BLaER1 (cell line): Measurements from ENCODE around the gene RBM38.

Experiments
- H3K27ac ChIP-seq: shearing (Covaris generic); formaldehyde crosslinking; 2 replicates; pipeline ENCODE4 v1.8.1; 2022
- H3K27me3 ChIP-seq: shearing (Covaris generic); formaldehyde crosslinking; 2 replicates; pipeline ENCODE4 v1.8.1; 2022
- H3K36me3 ChIP-seq: shearing (Covaris generic); formaldehyde crosslinking; 2 replicates; pipeline ENCODE4 v1.8.1; 2022
- H3K4me1 ChIP-seq: shearing (Covaris generic); formaldehyde crosslinking; 2 replicates; pipeline ENCODE4 v1.8.1; 2022
- H3K4me2 ChIP-seq: shearing (Covaris generic); formaldehyde crosslinking; 2 replicates; pipeline ENCODE4 v1.8.1; 2022
- H3K4me3 ChIP-seq: shearing (Covaris generic); formaldehyde crosslinking; 2 replicates; pipeline ENCODE4 v1.8.1; 2022
- H3K9ac ChIP-seq: shearing (Covaris generic); formaldehyde crosslinking; 2 replicates; pipeline ENCODE4 v1.8.1; 2022
- H3K9me3 ChIP-seq: shearing (Covaris generic); formaldehyde crosslinking; 2 replicates; pipeline ENCODE4 v1.8.1; 2022
- H4K20me1 ChIP-seq: shearing (Covaris generic); formaldehyde crosslinking; 2 replicates; pipeline ENCODE4 v1.8.1; 2022
- Cebpa-rat ChIP-seq: shearing (Covaris generic); IDR thresholded peaks from 2 replicates; pipeline ENCODE4 v1.8.1; 2022

Gene RBM38

DNA sequence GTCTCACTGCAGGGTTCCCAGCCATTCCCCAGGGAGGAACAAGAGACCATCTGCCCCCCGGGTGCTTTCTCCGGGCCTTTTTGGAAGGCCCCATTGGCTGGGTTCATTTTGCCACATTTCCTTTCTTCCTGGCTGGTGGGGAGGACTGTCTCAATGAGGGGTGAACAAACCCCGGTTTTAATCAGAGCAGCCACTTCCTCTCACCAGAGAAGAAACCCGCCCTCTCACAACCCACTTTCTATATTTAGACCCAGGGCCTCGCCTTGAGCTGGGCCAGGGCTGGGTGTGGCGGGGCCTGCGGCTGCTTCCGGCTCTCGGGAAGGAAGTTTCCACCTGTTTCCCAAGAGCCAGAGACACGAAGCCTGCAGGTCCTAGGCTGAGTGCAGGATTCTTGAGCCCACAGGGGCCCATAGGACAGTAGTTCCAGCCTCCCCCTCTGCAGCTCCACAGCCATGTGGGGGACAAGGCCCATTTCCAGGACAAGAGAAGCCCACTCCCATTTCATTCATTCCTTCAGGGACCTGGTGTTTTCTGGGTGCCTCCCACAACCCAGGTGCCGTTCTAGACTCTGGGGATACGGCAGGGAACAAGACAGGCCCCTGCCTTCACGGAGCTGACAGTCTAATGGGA is 41.8 kb downstream of the RBM38 start:
- Histone ChIP-seq H4K20me1 (no peaks in the 10 kb centered on the region), H3K27me3 (no peaks in the 10 kb centered on the region), H3K4me2 (peak overlapping the region; percentile 86), H3K4me1 (peaks cover 100% of the 10 kb centered on the region), H3K36me3 (no peaks in the 10 kb centered on the region), H3K9me3 (peaks cover 12% of the 10 kb centered on the region), H3K9ac (peak overlapping the region; percentile 64), H3K4me3 (peak overlapping the region; percentile 18), H3K27ac (peak overlapping the region; percentile 84)
- TF ChIP-seq Cebpa-rat, result no peak; the same call in 1 of the 2 replicates

DNA sequence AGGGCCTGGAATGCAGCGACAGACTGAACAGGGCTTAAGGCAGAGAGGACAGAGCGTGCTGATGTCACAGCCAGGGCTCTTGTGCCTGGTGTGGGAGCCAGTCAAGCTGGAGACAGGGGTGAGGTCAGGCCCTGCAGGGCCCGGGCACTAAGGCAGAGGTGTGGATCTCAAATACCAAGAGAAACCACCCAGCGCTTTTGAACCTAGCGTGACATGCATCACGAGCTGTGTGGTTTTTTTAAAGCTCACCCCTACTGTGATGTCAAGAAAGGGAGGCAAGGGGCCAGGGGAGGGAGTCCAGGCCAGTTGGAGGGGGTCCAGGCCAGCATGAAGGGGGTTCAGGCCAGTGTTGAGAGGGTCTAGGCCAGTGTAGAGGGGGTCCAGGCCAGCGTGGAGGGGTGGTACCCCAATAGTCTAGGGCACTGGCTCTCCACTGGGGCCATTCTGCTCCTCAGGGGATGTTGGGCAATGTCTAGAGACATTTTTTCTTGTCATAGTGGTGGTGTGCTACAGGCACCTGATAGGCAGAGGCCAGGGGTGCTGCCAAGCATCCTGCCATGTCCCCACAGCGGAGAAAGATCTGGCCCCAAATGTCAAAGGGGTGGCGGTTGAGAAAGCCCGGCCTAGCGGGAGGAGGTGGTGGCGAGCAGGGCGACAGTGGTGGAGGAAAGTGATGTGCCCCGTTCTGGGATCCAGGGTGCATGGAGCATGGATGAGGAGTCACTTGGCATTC is 42.6 kb downstream of the RBM38 start:
- Histone ChIP-seq H3K27ac (peak overlapping the region; percentile 84), H3K9me3 (peaks cover 12% of the 10 kb centered on the region), H3K27me3 (no peaks in the 10 kb centered on the region), H3K4me2 (peak overlapping the region; percentile 86), H3K4me1 (peaks cover 100% of the 10 kb centered on the region), H3K4me3 (peak overlapping the region; percentile 18), H3K36me3 (no peaks in the 10 kb centered on the region), H4K20me1 (no peaks in the 10 kb centered on the region), H3K9ac (peak overlapping the region; percentile 64)
- no peak for TF ChIP-seq Cebpa-rat

DNA sequence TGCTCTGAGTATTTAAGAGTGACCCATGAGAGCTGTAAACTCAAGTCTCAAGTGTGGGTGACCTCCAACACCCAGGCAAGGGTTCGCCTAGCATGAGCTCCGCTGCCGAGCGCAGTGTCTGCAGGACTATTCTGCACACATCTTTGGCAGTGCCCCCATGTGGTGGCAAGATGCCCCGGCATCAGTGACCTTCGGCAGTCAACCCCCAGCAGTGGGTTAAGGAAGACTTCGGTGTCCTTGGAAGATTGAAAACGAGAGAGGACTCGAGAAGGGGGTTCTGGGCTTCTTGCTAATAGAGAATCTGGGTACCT is 43.1 kb downstream of the RBM38 start:
- TF ChIP-seq Cebpa-rat, result no peak
- no peaks in the 10 kb centered on the region for H3K36me3 ChIP-seq
- H4K20me1 ChIP-seq, result no peaks in the 10 kb centered on the region
- no peaks in the 10 kb centered on the region for H3K27me3 ChIP-seq
- peaks cover 12% of the 10 kb centered on the region for H3K9me3 ChIP-seq
- peaks cover 95% of the 10 kb centered on the region for H3K4me1 ChIP-seq
- peak overlapping the region; percentile 86 for H3K4me2 ChIP-seq
- peak overlapping the region; percentile 84 for H3K27ac ChIP-seq
- no peak overlapping the region for H3K4me3 ChIP-seq
- H3K9ac ChIP-seq, result peak overlapping the region; percentile 64; the same call in 1 of the 2 replicates

DNA sequence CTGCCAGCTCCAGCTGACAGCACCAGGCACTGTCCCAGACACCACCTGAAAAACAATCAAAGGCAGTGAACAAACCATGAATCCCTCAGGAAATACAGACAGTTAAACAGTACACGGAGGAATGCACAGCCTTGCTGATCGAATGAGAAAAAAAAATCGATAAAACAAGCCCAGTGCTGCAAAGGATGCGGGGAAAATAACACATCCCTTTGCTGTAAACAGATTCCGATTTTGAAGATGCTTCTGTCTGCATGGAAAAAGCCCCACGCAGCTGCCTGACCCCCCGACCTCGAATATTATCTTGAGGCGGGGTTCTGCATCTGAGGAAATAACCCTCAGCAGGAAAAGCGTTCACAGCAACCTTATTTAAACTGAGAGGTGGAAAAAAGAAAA is 43.9 kb downstream of the RBM38 start:
- peaks cover 12% of the 10 kb centered on the region for H3K9me3 ChIP-seq
- H4K20me1 ChIP-seq, result no peaks in the 10 kb centered on the region
- peak overlapping the region; percentile 23 for H3K4me3 ChIP-seq
- peak overlapping the region; percentile 52; the same call in 1 of the 2 replicates for H3K27ac ChIP-seq
- peaks cover 95% of the 10 kb centered on the region for H3K4me1 ChIP-seq
- H3K36me3 ChIP-seq, result no peaks in the 10 kb centered on the region
- H3K4me2 ChIP-seq, result peak overlapping the region; percentile 86
- no peak for TF ChIP-seq Cebpa-rat
- peak overlapping the region; percentile 17; the same call in 1 of the 2 replicates for H3K9ac ChIP-seq
- H3K27me3 ChIP-seq, result no peaks in the 10 kb centered on the region

DNA sequence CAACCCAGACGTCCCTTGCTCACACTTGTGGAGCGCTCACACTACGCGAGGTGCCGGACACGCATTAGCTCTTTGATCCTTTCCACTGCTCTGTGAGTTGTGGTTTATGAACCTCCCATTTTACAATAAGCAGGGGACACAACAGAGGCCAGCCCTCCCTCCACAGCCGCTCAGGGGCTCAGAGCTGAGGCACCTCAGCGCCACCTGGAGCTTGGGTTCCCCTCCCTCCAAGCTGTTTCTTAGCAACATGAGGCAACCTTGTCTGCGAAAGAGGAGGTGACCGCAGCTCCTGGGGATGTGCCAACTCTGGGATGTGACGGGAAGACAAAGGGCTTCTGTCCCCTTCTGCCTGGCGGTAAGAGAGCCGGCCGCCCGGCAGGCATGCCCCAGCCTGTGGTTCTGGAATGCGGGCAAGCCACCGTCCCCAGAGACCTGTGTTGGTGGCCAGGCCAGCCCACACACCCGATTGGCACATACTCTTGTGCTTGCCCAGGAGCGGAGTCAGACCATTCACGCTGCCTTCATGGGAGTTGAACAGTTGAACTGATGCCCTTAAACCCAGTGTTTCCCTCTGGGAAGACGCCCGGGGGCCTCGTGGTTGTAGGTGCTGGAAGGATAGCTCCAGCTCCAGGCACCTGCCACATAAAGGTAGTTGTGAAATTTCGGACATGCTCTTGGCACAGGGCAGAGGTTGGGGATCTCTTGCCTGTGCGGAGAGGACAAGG is 44.5 kb downstream of the RBM38 start:
- no peaks in the 10 kb centered on the region for H3K27me3 ChIP-seq
- peaks cover 12% of the 10 kb centered on the region for H3K9me3 ChIP-seq
- H3K4me1 ChIP-seq, result peaks cover 95% of the 10 kb centered on the region
- no peak; the same call in 1 of the 2 replicates for TF ChIP-seq Cebpa-rat
- peak overlapping the region; percentile 17 for H3K9ac ChIP-seq
- peak overlapping the region; percentile 23 for H3K4me3 ChIP-seq
- H3K36me3 ChIP-seq, result no peaks in the 10 kb centered on the region
- no peaks in the 10 kb centered on the region for H4K20me1 ChIP-seq
- peak overlapping the region; percentile 52 for H3K27ac ChIP-seq
- H3K4me2 ChIP-seq, result peak overlapping the region; percentile 86

DNA sequence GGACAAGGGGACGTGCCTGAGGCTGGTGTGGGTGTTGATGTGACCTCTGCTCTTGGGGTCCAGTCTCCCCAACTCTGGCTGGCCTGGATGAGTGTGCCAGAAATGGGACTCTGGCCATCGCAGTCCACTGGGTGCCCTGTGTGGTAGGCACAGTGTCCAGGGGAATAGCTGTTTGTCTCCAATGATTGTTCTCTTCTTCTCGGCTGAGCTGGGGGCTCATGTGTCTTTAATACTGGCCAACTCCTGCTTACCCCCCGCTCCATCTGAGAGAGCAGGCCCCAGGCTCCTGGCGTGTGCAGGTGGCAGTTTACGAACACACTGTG is 45.0 kb downstream of the RBM38 start:
- Histone ChIP-seq H3K27me3 (no peaks in the 10 kb centered on the region), H4K20me1 (no peaks in the 10 kb centered on the region), H3K4me2 (peak overlapping the region; percentile 86), H3K4me1 (peaks cover 95% of the 10 kb centered on the region), H3K9ac (peak overlapping the region; percentile 9; the same call in 1 of the 2 replicates), H3K9me3 (peaks cover 12% of the 10 kb centered on the region), H3K4me3 (no peak overlapping the region), H3K36me3 (no peaks in the 10 kb centered on the region), H3K27ac (peak overlapping the region; percentile 52)
- no peak for TF ChIP-seq Cebpa-rat

DNA sequence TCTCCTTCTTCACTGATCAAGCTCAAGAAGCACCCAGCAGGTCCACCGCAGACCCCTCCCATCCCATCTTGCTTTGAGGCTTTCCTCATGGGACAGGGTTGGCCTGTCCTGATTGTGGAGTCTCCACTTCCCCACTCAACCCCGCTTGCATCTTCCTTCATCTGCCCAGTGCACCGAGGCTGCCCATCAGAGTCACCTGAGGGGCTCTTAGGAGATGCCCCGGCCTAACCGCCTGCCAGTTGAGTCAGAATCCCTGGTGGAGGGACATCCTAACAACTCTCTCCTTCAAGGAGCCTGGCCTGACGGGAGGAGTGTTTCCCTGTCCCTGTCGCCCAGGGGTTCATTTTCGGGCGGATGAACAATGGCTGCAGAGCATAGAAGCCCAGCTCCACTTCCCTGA is 46.1 kb downstream of the RBM38 start:
- Histone ChIP-seq H3K27ac (no peak overlapping the region), H3K4me2 (peak overlapping the region; percentile 9; the same call in 1 of the 2 replicates), H3K4me1 (peaks cover 93% of the 10 kb centered on the region), H3K4me3 (no peak overlapping the region), H3K9ac (no peak overlapping the region), H3K36me3 (no peaks in the 10 kb centered on the region), H3K9me3 (peaks cover 12% of the 10 kb centered on the region), H4K20me1 (no peaks in the 10 kb centered on the region), H3K27me3 (no peaks in the 10 kb centered on the region)
- no peak for TF ChIP-seq Cebpa-rat

DNA sequence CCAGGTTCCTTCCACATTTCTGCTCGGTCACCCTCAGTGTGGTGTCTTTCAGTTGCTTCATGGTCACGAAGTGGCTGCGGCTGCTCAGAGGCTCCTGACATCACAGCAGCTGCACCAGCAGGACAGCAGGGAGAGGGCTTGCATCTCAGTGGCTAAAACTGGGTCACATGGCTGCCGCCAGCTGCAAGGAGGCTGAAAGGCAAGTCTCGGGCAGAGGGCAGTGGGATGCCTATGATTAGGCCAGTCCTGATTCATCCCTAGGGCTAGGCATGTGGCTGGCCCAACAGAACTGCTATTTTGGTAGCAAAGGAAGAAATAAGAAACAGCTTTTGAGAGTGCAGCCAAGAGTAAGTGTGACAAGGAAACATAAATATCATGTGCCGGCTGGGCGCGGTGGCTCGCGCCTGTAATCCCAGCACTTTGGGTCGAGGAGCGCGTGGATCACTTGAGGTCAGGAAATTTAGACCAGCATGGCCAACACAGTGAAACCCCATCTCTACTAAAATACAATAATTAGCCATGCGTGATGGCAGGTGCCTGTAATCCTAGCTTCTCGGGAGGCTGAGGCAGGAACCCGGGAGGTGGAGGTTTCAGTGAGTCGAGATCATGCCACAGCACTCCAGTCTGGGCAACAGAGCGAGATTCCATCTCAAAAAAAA is 46.6 kb downstream of the RBM38 start:
- H3K27me3 ChIP-seq, result no peaks in the 10 kb centered on the region
- H3K9me3 ChIP-seq, result peaks cover 12% of the 10 kb centered on the region
- no peak overlapping the region for H3K9ac ChIP-seq
- H3K27ac ChIP-seq, result no peak overlapping the region
- peak overlapping the region; percentile 9; the same call in 1 of the 2 replicates for H3K4me2 ChIP-seq
- H3K4me1 ChIP-seq, result peaks cover 87% of the 10 kb centered on the region
- no peaks in the 10 kb centered on the region for H4K20me1 ChIP-seq
- H3K36me3 ChIP-seq, result no peaks in the 10 kb centered on the region
- no peak overlapping the region for H3K4me3 ChIP-seq
- no peak for TF ChIP-seq Cebpa-rat

DNA sequence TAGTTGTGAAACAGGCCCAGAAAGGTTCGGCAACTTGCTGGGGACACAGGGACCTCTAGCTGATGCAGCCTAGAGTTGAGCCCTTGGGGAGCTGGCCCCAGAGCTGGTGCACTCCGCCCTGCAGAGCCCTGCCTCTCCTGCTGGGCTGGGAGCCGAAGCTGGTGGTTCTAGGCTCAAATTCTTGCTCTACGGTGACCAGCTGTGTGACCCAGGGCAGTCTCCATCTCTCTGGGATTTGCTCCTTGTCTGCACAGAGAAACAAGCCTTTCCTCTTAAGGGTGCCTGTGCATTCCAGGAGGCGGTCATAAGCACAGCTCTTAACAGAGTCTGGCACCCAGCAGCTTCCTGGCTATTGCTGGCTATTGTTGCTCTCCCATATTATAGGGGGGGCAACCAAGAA is 47.4 kb downstream of the RBM38 start:
- Histone ChIP-seq H3K4me1 (peaks cover 80% of the 10 kb centered on the region), H3K9me3 (peaks cover 12% of the 10 kb centered on the region), H3K4me2 (0 out of 2 replicates have a peak overlapping the region, but pooled peaks have one; percentile 9), H4K20me1 (no peaks in the 10 kb centered on the region), H3K27me3 (no peaks in the 10 kb centered on the region), H3K9ac (no peak overlapping the region), H3K36me3 (no peaks in the 10 kb centered on the region), H3K4me3 (no peak overlapping the region), H3K27ac (no peak overlapping the region)
- no peak for TF ChIP-seq Cebpa-rat
